WTC11 (cell line): ENCODE data around the gene CYBB. TPM values are rescaled to one million over a fixed set of nuclear protein-coding genes. Genes with fewer than 3 reads are reported as not detected.

ENCODE experiments used
- ATAC-seq: fragments of 200-7000 bp; cut with Tn5 transposase; 2 replicates; pipeline ENCODE4 v1.10.0; 2021; ENCODE audit warnings: mild to moderate bottlenecking, moderate library complexity
- CTCF ChIA-PET: fragments of 300-600 bp; sonication (Branson Sonifier 250); formaldehyde crosslinking; loops from one replicate; lab custom pipeline; 2021; ENCODE audit warnings: antibody characterized with exemption; lab: Charles Lee
- POLR2A ChIA-PET: fragments of 350-600 bp; sonication (Branson Sonifier 250); formaldehyde crosslinking; loops from one replicate; lab custom pipeline; 2021; ENCODE audit warnings: antibody characterized with exemption; lab: Charles Lee
- DNase-seq: peaks from one replicate; pipeline ENCODE4 v3.0.0; 2021; ENCODE audit warnings: low spot score
- H3K27ac Mint-ChIP-seq: 2 replicates; pipeline ENCODE4 v1.8.0; 2021; ENCODE audit warnings: mixed read lengths
- H3K27me3 Mint-ChIP-seq: 2 replicates; pipeline ENCODE4 v1.8.0; 2021; ENCODE audit warnings: low read depth, mild to moderate bottlenecking, moderate library complexity, mixed read lengths
- H3K36me3 Mint-ChIP-seq: 2 replicates; pipeline ENCODE4 v1.8.0; 2021; ENCODE audit warnings: mixed read lengths
- H3K4me1 Mint-ChIP-seq: 2 replicates; pipeline ENCODE4 v1.8.0; 2022; ENCODE audit warnings: mixed read lengths
- H3K4me3 Mint-ChIP-seq: 2 replicates; pipeline ENCODE4 v1.8.0; 2021; ENCODE audit warnings: mild to moderate bottlenecking, moderate library complexity, mixed read lengths
- H3K9me3 Mint-ChIP-seq: 2 replicates; pipeline ENCODE4 v1.8.0; 2021; ENCODE audit warnings: mixed read lengths
- ARID4B ChIP-seq: sonication (generic); formaldehyde crosslinking; IDR thresholded peaks from 2 replicates; pipeline ENCODE4 v1.8.0; 2023; ENCODE audit warnings: missing genetic modification reagents, mild to moderate bottlenecking, borderline replicate concordance
- ATF6 ChIP-seq: sonication (generic); formaldehyde crosslinking; IDR thresholded peaks from 2 replicates; pipeline ENCODE4 v1.8.1; 2023; ENCODE audit warnings: mild to moderate bottlenecking, missing genetic modification reagents
- CBFB ChIP-seq: sonication (generic); formaldehyde crosslinking; IDR thresholded peaks from 2 replicates; pipeline ENCODE4 v1.8.1; 2022; ENCODE audit warnings: mild to moderate bottlenecking, low read depth, missing genetic modification reagents
- CDX4 ChIP-seq: fragments of 250-450 bp; sonication (Bioruptor Pico); IDR thresholded peaks from 2 replicates; pipeline ENCODE4 v1.9.0; 2021; ENCODE audit warnings: moderate library complexity, mild to moderate bottlenecking, inconsistent platforms, borderline replicate concordance
- CTCF ChIP-seq: fragments of 200-600 bp; IDR thresholded peaks from 2 replicates; pipeline ENCODE4 v1.8.0; 2022; ENCODE audit warnings: antibody characterized with exemption
- ELF4 ChIP-seq: sonication (generic); formaldehyde crosslinking; IDR thresholded peaks from 2 replicates; pipeline ENCODE4 v1.8.1; 2022; ENCODE audit warnings: low read depth, mild to moderate bottlenecking, moderate library complexity, missing genetic modification reagents
- ESRRA ChIP-seq: sonication (generic); formaldehyde crosslinking; IDR thresholded peaks from 2 replicates; pipeline ENCODE4 v1.8.1; 2022; ENCODE audit warnings: mild to moderate bottlenecking, missing genetic modification reagents, borderline replicate concordance
- GABPB1 ChIP-seq: sonication (generic); formaldehyde crosslinking; IDR thresholded peaks from 2 replicates; pipeline ENCODE4 v1.8.1; 2023; ENCODE audit warnings: mild to moderate bottlenecking, missing genetic modification reagents
- IRF2 ChIP-seq: sonication (generic); formaldehyde crosslinking; IDR thresholded peaks from 2 replicates; pipeline ENCODE4 v1.8.0; 2022; ENCODE audit warnings: low read depth, missing genetic modification reagents, borderline replicate concordance
- MXD4 ChIP-seq: fragments of 250-450 bp; sonication (Bioruptor Pico); IDR thresholded peaks from 2 replicates; pipeline ENCODE4 v1.8.0; 2021; ENCODE audit warnings: mild to moderate bottlenecking, moderate library complexity, borderline replicate concordance
- MYBL2 ChIP-seq: sonication (generic); formaldehyde crosslinking; IDR thresholded peaks from 2 replicates; pipeline ENCODE4 v1.8.1; 2023; ENCODE audit warnings: mild to moderate bottlenecking, moderate library complexity, missing genetic modification reagents
- RORB ChIP-seq: fragments of 250-450 bp; sonication (Bioruptor Pico); IDR thresholded peaks from 2 replicates; pipeline ENCODE4 v1.9.0; 2021; ENCODE audit warnings: mild to moderate bottlenecking
- SP1 ChIP-seq: sonication (generic); formaldehyde crosslinking; conservative IDR thresholded peaks from 2 replicates; pipeline ENCODE4 v1.8.1; 2022; ENCODE audit warnings: missing genetic modification reagents
- ZNF671 ChIP-seq: fragments of 250-450 bp; sonication (Bioruptor Pico); IDR thresholded peaks from 2 replicates; pipeline ENCODE4 v1.8.0; 2021; ENCODE audit warnings: mild to moderate bottlenecking
- total RNA-seq: library from RNA; stranded (reverse); gene quantifications from 3 replicates; pipeline ENCODE4 v1.2.3, GENCODE V29; 2021

Gene CYBB
- total RNA-seq, 1 experiment from 2014 or later = 0.22 TPM

GRCh38 chrX:37745354-37745753, 34.5 kb upstream of the CYBB start:
- Mint-ChIP-seq H3K36me3 (no peaks in the 10 kb centered on the region), H3K27ac (no peak overlapping the region), H3K4me3 (no peak overlapping the region)
- CTCF ChIA-PET = interaction anchor here (0.6 to 1.8 kb wide), 12 partner anchors 9 to 475 kb away, joined by 3 to 23 read pairs (median 3); partner anchors contain the start of gene SRPX
- TF ChIP-seq ZNF671 (CRISPR knock-in tag) (no peak), CTCF (peak; percentile 54)
- TF ChIP-seq, all 79 proteins: peak for 1
- peaks cover 5% of the 10 kb centered on the region for H3K9me3 Mint-ChIP-seq
- H3K4me1 Mint-ChIP-seq = no peaks in the 10 kb centered on the region
- DNase-seq (peak; percentile 63), ATAC-seq (peak; percentile 73)
- no peaks in the 10 kb centered on the region for H3K27me3 Mint-ChIP-seq
- POLR2A ChIA-PET = no interaction called here

- ChIA-PET POLR2A (no interaction called here), CTCF (interaction anchor here (0.7 to 1.8 kb wide), 11 partner anchors 8 to 475 kb away, joined by 3 to 23 read pairs (median 3); partner anchors contain the start of gene SRPX)
- Mint-ChIP-seq H3K27me3 (no peaks in the 10 kb centered on the region), H3K9me3 (peaks cover 5% of the 10 kb centered on the region), H3K4me1 (no peaks in the 10 kb centered on the region), H3K4me3 (no peak overlapping the region), H3K27ac (no peak overlapping the region)
- ATAC-seq (no peak), DNase-seq (no peak)
- TF ChIP-seq CDX4 = no peak
- no peak for TF ChIP-seq ATF6 (CRISPR knock-in tag)
- TF ChIP-seq MXD4 = no peak
- TF ChIP-seq ELF4 (CRISPR knock-in tag) = no peak
- TF ChIP-seq, all 79 proteins: peak for 0
- no peaks in the 10 kb centered on the region for H3K36me3 Mint-ChIP-seq
These were observed 34.0 kb upstream of the CYBB start for GRCh38 chrX:37745835-37746217.

- no peak for TF ChIP-seq MYBL2 (CRISPR knock-in tag)
- TF ChIP-seq ZNF671 (CRISPR knock-in tag) = no peak
- no peak for TF ChIP-seq ELF4 (CRISPR knock-in tag)
- no peak for TF ChIP-seq CBFB (CRISPR knock-in tag)
- no peak for TF ChIP-seq RORB
- TF ChIP-seq GABPB1 (CRISPR knock-in tag) = no peak
- TF ChIP-seq ESRRA (CRISPR knock-in tag) = no peak
- no peak for TF ChIP-seq IRF2 (CRISPR knock-in tag)
- TF ChIP-seq SP1 (CRISPR knock-in tag) = no peak
- no peak for TF ChIP-seq ARID4B (CRISPR knock-in tag)
- TF ChIP-seq, all 79 proteins: peak for 0
- Mint-ChIP-seq H3K27me3 (no peaks in the 10 kb centered on the region), H3K4me1 (no peaks in the 10 kb centered on the region), H3K36me3 (no peaks in the 10 kb centered on the region), H3K4me3 (no peak overlapping the region), H3K9me3 (peaks cover 5% of the 10 kb centered on the region), H3K27ac (no peak overlapping the region)
- POLR2A ChIA-PET = no interaction called here
- CTCF ChIA-PET = interaction anchor here (1.2 to 1.8 kb wide), 2 partner anchors 18 to 78 kb away, joined by 4 to 23 read pairs; no protein-coding TSS in a partner anchor
- DNase-seq (no peak), ATAC-seq (no peak)
These were observed 33.5 kb upstream of the CYBB start for GRCh38 chrX:37746218-37746941.
